ENCODE results near the gene GRK3.

The GRK3 gene

DNA sequence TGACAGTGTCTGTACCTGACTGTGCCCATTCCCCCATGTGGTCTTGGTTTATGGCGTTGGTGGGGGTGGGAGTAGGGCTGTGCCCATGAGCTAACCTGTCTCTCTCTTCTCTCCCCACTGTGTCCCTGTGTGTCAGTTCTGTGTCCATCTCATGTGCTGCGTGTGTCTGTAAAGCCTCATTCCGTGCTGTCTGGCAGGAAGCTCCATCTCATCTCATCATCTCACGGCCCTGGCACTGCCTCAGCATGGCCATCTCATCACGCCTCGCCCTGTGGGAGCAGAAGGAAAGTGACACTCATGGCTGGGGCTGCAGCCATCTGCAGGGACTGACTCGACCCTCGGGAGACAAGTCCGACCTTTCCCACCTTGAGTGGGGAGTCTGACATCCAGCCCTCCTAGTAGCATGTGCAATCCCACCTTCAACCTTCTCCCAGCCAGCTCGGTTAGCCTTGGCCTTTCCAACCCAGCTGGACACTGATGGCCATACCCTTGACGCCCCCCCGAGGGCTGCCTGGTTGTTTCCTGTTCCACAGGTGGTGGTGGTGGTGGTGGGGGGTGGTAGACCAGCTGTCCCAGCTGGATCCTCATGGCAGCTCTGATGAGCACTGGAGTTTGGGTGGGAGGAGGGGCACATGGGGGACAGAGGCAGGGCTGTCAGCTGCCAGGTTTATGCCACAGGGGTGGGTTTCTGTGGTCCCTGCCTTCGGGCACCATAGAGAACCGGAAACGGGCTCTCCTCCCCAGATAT is 196.5 kb downstream of the GRK3 start:
- ATAC-seq (no peak), DNase-seq (ENCODE audit: low spot score in 2 of 2) (no peak)
- no peaks in the 10 kb centered on the region for H3K4me1 Mint-ChIP-seq
- H3K36me3 Mint-ChIP-seq, result no peaks in the 10 kb centered on the region
- no peaks in the 10 kb centered on the region for H3K9me3 Mint-ChIP-seq
- H3K4me3 Mint-ChIP-seq, result no peak overlapping the region
- no peak overlapping the region for H3K27ac Mint-ChIP-seq

DNA sequence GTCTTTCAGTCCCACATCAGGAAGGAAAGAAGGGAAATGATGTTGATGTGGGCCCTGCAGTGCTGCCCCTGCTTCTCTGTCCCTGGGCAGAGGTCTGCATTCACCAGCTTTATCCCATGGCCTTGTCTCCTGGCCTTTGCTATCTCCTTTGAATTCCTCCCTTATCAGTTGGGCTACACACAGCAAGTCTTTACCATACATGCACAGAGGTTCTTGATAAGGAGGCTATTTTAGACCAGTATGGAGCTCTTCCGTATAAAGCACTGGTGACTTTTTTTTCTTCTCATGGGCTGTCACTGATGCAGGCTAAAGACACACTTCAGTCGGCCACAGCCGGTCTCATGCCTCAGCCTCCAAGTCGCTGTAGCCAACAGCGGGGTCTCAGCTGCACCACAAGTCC is 197.7 kb downstream of the GRK3 start:
- H3K4me3 Mint-ChIP-seq, result no peak overlapping the region
- H3K9me3 Mint-ChIP-seq, result peaks cover 11% of the 10 kb centered on the region
- H3K4me1 Mint-ChIP-seq, result no peaks in the 10 kb centered on the region
- no peak for ATAC-seq
- H3K36me3 Mint-ChIP-seq, result no peaks in the 10 kb centered on the region
- no peak overlapping the region for H3K27ac Mint-ChIP-seq
- DNase-seq (ENCODE audit: low spot score in 2 of 2), result no peak

DNA sequence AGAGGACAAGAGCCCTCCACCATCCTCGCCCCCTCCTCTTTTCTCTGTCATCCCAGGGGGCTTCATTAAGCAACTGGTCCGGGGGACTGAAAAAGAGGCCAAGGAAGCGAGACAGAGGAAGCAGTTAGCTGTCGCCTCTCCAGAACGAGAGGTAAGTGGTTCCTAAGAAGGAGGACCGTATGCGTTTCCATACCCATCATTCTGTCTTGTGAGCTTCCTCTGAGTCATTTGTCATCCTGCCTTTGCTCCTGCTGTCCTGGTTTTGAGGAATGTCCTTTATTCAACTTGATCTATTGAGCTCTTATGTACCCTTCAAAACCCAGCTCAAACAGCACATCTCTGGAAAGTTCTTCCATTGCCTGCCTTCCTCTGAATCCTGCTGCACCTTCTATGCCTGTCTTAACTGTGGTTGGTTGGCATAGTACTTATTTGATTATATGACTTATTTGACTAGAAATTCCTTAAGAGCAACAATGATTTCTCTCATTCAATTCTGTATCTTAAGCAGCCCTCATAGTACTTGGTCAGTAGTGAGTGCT is 198.8 kb downstream of the GRK3 start:
- H3K27ac Mint-ChIP-seq, result no peak overlapping the region
- H3K4me3 Mint-ChIP-seq, result no peak overlapping the region
- ATAC-seq (no peak), DNase-seq (ENCODE audit: low spot score in 2 of 2) (no peak)
- no peaks in the 10 kb centered on the region for H3K36me3 Mint-ChIP-seq
- H3K4me1 Mint-ChIP-seq, result no peaks in the 10 kb centered on the region
- peaks cover 11% of the 10 kb centered on the region for H3K9me3 Mint-ChIP-seq

DNA sequence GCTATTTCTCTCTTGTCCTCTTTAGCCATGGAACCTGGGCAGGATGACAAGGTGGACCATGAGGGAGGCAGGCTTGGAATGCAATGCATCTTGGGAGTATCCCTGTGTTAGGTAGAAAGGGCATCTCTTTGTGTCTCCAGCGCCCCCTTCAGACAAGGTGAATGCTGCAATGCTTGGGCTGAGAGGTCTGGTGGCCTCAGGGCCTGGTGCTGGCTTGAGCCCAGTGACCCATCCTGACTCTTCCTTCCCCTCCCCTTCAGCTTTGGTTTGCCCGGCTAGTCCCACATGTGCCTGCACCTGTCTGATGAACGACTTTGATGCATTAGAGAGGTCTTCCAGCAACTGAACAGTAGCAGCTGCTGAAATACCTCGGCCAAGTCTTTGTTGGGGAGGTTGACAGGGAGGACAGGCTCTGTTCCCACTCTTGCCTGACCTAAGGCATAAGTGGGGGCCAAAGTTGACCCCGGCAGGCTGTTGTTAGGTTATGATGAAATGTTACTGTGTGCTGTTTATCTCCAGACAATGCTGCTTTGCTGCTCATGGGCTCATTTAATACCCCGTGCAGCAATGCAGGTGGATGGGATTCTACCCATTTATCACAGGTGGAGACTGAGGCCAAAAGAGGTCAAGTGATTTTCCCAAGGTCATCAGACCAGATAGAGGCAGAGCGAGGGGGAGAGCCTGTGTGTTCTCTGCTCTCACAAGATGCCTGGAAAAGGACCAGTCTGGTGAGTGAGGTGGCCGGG is 200.0 kb downstream of the GRK3 start:
- no peak overlapping the region for H3K27ac Mint-ChIP-seq

DNA sequence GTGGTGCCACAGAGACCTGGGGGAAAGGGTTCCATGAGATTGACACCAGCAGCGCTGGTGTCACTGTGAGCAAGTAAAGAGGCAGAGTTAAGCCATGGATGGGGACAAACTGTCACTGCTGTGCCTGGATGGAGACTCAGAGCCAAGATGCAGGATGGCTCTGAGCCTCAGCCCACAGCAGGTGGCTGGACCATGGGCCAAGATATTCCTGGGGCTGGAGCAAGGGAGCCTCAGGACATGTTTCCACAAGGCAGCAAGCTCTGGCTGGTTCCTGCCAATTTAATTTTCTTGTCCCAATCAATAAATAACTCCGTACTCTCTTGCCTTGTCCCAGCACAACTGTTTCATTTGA is 200.5 kb downstream of the GRK3 start:
- Mint-ChIP-seq H3K9me3 (peaks cover 11% of the 10 kb centered on the region), H3K27ac (no peak overlapping the region), H3K36me3 (no peaks in the 10 kb centered on the region), H3K4me3 (no peak overlapping the region), H3K4me1 (peaks cover 14% of the 10 kb centered on the region)
- ATAC-seq (no peak), DNase-seq (ENCODE audit: low spot score in 2 of 2) (no peak)

More for the DNA sequence above, 200.0 kb downstream of the GRK3 start:
- Mint-ChIP-seq H3K4me3 (no peak overlapping the region), H3K4me1 (peaks cover 9% of the 10 kb centered on the region), H3K36me3 (no peaks in the 10 kb centered on the region), H3K9me3 (peaks cover 11% of the 10 kb centered on the region)
- DNase-seq (ENCODE audit: low spot score in 2 of 2) (no peak), ATAC-seq (no peak)

DNA sequence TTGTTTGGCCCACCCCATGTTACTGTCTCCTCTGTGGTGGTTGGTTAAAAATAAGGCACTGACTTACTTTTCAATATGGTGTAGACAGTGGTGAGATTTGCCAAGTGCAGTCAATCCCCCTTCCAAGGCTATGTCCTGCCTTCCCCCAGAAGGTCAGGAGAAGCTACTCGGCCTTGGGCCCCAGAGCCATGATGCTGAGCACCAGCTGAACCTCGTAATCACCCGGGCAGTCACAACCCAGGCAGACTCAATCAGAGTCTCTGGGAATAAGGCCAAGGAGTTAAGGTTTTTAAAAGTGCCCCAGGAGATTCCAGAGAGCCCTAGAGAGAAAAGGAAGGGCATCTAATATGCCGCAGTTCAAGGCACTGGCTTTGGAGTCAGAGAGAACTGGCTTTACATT is 201.3 kb downstream of the GRK3 start:
- Mint-ChIP-seq H3K36me3 (no peaks in the 10 kb centered on the region), H3K4me3 (no peak overlapping the region), H3K4me1 (peaks cover 14% of the 10 kb centered on the region), H3K9me3 (peaks cover 11% of the 10 kb centered on the region), H3K27ac (no peak overlapping the region)
- DNase-seq (ENCODE audit: low spot score in 2 of 2) (no peak), ATAC-seq (no peak)

DNA sequence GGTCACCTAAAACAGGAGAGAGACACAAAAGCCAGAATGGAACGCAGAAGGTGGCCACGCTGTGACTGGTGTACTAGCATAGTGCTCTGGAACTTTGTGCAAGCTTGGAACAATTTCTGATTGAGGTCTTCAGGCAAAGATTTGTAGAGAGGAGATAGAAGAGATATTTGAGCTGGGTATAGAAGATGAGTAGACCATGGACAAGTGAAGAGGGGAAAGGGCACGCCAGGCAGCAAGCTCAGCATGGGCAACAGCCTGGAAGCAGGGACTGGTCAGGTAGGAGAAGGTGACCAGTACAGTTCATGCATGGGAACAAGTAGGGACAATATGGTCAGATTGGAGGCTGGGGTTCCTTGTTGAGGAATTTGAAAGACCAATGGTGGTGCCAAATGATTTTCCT is 201.9 kb downstream of the GRK3 start:
- no peak overlapping the region for H3K27ac Mint-ChIP-seq
- no peak overlapping the region for H3K4me3 Mint-ChIP-seq

DNA sequence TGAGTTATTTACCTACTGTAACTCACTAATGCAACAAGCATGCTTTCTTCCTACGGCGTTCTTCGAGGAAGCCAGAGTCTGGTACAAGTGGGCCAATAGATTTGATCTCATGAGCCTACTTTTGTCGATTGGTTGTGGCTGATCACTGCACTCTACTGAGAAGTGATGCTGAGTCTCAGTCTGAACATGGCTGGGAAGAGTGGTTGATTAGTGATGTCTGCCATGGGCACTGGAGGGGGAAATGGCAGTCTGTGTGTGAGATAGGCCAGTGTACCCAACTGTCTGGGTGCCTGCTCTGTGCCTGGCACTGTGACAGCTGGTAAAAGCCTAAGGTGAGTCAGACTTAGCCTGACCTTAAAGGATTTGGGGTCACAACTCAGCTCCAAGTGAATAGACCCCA is 205.9 kb downstream of the GRK3 start:
- no peak overlapping the region for H3K27ac Mint-ChIP-seq
- DNase-seq (ENCODE audit: low spot score in 2 of 2), result no peak
- peaks cover 11% of the 10 kb centered on the region for H3K9me3 Mint-ChIP-seq
- H3K4me1 Mint-ChIP-seq, result peaks cover 22% of the 10 kb centered on the region
- H3K36me3 Mint-ChIP-seq, result peaks cover 12% of the 10 kb centered on the region
- ATAC-seq, result no peak
- no peak overlapping the region for H3K4me3 Mint-ChIP-seq

More for the DNA sequence above, 201.9 kb downstream of the GRK3 start:
- H3K9me3 Mint-ChIP-seq, result peaks cover 11% of the 10 kb centered on the region
- H3K36me3 Mint-ChIP-seq, result no peaks in the 10 kb centered on the region
- ATAC-seq (no peak), DNase-seq (ENCODE audit: low spot score in 2 of 2) (no peak)
- H3K4me1 Mint-ChIP-seq, result peaks cover 14% of the 10 kb centered on the region

DNA sequence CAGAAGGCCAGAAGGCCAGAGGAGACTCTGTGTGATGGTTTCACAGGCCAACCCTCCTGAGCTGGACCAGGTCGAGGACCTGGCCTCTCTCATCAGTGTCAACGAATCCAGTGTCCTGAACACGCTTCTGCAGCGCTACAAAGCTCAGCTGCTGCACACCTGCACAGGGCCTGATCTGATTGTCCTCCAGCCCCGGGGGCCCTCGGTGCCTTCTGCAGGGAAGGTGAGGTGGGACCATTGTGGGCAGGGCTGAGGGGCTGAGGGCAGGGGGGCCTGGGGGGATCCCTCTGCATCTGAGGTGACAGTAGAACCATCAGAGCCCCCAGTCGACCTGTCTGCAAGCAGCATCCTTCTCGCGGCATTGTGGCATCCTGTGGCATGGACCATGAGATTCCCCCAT is 207.8 kb downstream of the GRK3 start:
- H3K27ac Mint-ChIP-seq, result peak overlapping the region; percentile 88
- ATAC-seq, result no peak

DNA sequence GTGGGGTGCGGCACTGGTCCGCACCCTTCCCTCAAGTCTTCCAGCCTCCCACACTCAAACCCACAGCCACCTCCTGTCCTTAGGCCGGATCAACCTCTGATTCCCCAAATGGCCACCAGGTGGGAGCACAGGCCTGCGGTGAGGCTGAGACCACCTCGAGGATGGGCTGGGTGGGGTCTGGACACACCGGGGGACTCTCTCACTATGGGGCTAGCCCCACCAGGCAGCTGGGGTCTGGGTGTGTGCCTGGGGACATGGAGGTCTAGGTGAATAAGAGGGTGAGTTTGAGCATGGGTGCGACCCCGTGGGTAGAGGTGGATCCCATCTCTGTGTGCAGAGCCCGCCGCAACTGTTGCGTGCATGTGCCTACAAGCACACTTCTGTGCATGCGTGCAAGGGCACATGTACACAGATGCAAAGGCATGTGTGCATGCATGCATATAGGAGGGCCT is 210.1 kb downstream of the GRK3 start:
- peaks cover 12% of the 10 kb centered on the region for H3K4me1 Mint-ChIP-seq
- H3K36me3 Mint-ChIP-seq, result peaks cover 12% of the 10 kb centered on the region
- no peak overlapping the region for H3K4me3 Mint-ChIP-seq
- H3K27ac Mint-ChIP-seq, result peak overlapping the region; percentile 54
- no peaks in the 10 kb centered on the region for H3K9me3 Mint-ChIP-seq
- DNase-seq (ENCODE audit: low spot score in 2 of 2) (no peak), ATAC-seq (peak; percentile 11)

More for the DNA sequence above, 207.8 kb downstream of the GRK3 start:
- Mint-ChIP-seq H3K4me3 (no peak overlapping the region), H3K36me3 (peaks cover 12% of the 10 kb centered on the region), H3K4me1 (peaks cover 22% of the 10 kb centered on the region), H3K9me3 (no peaks in the 10 kb centered on the region)
- no peak for DNase-seq (ENCODE audit: low spot score in 2 of 2)

DNA sequence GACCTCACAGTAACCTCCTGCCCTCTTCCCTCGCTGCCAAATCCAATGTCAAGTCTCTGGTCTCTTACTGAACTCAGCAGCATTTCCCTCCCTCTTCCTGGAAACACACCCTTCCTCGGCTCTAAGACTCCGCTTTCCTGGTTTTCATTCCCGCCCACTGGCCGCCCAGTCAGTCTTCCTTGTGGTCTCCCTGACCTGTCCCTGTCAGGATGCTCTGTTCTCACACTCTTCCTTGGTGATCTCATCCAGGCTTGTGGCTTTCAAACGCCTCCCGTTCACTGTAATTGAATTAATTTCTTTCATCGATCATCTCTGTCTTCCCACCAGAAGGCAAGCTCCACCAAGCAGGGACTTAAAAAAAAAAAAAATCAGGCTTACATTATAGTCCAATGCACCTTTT is 211.1 kb downstream of the GRK3 start:
- Mint-ChIP-seq H3K27ac (no peak overlapping the region), H3K36me3 (peaks cover 12% of the 10 kb centered on the region), H3K4me3 (no peak overlapping the region), H3K9me3 (no peaks in the 10 kb centered on the region), H3K4me1 (peaks cover 9% of the 10 kb centered on the region)
- ATAC-seq (no peak), DNase-seq (ENCODE audit: low spot score in 2 of 2) (no peak)

DNA sequence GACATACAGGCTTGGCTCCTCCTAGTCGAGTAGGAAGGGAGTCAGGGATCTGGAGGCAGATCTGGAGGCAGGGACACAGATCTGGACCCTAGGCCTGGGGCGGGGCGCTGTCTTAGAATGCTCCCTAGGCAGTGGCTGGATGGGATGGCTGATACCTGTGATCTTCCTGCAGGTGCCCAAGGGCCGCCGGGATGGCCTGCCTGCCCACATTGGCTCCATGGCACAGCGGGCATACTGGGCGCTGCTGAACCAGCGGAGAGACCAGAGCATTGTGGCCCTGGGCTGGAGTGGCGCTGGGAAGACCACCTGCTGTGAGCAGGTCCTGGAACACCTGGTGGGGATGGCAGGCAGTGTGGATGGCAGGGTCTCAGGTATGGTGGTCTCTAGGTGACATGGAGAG is 212.9 kb downstream of the GRK3 start:
- ATAC-seq, result no peak
- Mint-ChIP-seq H3K36me3 (peaks cover 12% of the 10 kb centered on the region), H3K27ac (no peak overlapping the region), H3K4me1 (peaks cover 9% of the 10 kb centered on the region), H3K4me3 (no peak overlapping the region), H3K9me3 (no peaks in the 10 kb centered on the region)
- no peak for DNase-seq (ENCODE audit: low spot score in 2 of 2)

DNA sequence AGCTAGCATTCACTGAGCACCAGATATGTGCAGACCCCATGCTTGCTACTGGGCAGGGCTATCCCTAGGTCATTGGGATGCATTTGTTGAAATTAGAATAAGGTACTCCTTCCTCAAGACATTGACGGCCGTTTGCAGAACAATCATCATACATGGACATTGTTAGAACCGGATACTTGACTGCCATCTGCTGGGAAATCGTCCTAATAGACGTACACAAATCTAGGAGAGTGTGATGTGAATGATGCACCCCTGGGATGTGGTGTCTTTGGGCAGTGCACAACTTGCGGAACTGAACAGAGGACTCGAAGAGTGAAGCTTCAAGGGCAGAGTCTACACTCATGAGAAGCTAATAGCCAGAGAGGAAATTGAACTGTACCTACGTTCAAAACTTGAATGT is 213.4 kb downstream of the GRK3 start:
- H3K4me1 Mint-ChIP-seq, result peaks cover 4% of the 10 kb centered on the region
- H3K9me3 Mint-ChIP-seq, result no peaks in the 10 kb centered on the region
- no peak overlapping the region for H3K27ac Mint-ChIP-seq
- no peak for DNase-seq (ENCODE audit: low spot score in 2 of 2)
- ATAC-seq, result no peak
- peaks cover 11% of the 10 kb centered on the region for H3K36me3 Mint-ChIP-seq
- no peak overlapping the region for H3K4me3 Mint-ChIP-seq

Data from stimulated activated effector memory CD8-positive, alpha-beta T cell treated with anti-CD3 and anti-CD28 coated beads, Interleukin-12 subunit alpha, Interleukin-12 subunit beta, amount 100 ng/mL, for 72 hours (primary cell).